22Rv1 (cell line): ENCODE results near the gene HFE.

Experiments used
- CTCF ChIP-seq: fragments of 450-650 bp; IDR thresholded peaks from 2 replicates; pipeline ENCODE4 v1.5.1; 2017; ENCODE audit warnings: mild to moderate bottlenecking
- ZFX ChIP-seq: fragments of 450-650 bp; IDR thresholded peaks from 2 replicates; pipeline ENCODE4 v1.6.1; 2017; ENCODE audit warnings: antibody characterized with exemption, borderline replicate concordance

DNA sequence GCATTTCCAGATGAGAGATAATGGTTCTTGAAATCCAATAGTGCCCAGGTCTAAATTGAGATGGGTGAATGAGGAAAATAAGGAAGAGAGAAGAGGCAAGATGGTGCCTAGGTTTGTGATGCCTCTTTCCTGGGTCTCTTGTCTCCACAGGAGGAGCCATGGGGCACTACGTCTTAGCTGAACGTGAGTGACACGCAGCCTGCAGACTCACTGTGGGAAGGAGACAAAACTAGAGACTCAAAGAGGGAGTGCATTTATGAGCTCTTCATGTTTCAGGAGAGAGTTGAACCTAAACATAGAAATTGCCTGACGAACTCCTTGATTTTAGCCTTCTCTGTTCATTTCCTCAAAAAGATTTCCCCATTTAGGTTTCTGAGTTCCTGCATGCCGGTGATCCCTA is 6.8 kb downstream of the HFE start:
- TF ChIP-seq CTCF (no peak), ZFX (no peak)
